GM13977 (cell line): ENCODE data around the gene CHI3L1.

Source experiments
- DNase-seq: peaks from one replicate; pipeline ENCODE4 v3.0.0; 2012; ENCODE audit warnings: low spot score
- in situ Hi-C: fragments of 300-500 bp; cut with MboI; formaldehyde crosslinking; loops from one replicate; pipeline ENCODE4 v1.12.0; 2022; ENCODE audit warnings: low sequenced_read_pairs, low pct_unique_long_range_greater_than_20kb, mixed read lengths, inconsistent platforms; ENCODE audit not compliant: unreplicated experiment
- TF ChIP-seq, protein P1 (sequence below): IDR thresholded peaks from 2 replicates; pipeline ENCODE4 v1.5.1; 2012; ENCODE audit warnings: mild to moderate bottlenecking, control low read depth; ENCODE audit not compliant: insufficient read depth; ENCODE audit errors: extremely low read depth, missing control alignments

CHI3L1 gene

DNA sequence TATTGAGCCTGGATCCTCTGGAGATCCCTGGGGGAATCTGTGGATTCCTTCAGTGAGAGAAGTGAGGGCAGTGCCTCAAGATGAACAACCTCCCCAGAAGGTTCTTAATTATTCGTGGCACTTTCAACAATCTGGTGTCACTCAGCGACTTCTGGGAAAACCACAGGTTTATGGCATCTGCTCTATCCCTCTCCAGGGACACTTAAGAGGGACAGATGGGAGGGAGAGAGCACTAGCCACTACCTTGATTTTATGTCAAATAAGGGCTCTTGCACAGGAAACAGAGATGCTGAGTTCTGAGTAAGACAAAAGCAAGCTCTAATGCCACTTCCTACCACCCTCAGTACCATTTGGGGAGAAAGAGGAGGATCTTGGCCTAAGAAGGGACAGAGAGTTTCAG, 21.2 kb upstream of the CHI3L1 start:
- in situ Hi-C loops = no loop called here
- no peak for DNase-seq
- TF ChIP-seq, protein P1, sequence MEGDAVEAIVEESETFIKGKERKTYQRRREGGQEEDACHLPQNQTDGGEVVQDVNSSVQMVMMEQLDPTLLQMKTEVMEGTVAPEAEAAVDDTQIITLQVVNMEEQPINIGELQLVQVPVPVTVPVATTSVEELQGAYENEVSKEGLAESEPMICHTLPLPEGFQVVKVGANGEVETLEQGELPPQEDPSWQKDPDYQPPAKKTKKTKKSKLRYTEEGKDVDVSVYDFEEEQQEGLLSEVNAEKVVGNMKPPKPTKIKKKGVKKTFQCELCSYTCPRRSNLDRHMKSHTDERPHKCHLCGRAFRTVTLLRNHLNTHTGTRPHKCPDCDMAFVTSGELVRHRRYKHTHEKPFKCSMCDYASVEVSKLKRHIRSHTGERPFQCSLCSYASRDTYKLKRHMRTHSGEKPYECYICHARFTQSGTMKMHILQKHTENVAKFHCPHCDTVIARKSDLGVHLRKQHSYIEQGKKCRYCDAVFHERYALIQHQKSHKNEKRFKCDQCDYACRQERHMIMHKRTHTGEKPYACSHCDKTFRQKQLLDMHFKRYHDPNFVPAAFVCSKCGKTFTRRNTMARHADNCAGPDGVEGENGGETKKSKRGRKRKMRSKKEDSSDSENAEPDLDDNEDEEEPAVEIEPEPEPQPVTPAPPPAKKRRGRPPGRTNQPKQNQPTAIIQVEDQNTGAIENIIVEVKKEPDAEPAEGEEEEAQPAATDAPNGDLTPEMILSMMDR = no peak

DNA sequence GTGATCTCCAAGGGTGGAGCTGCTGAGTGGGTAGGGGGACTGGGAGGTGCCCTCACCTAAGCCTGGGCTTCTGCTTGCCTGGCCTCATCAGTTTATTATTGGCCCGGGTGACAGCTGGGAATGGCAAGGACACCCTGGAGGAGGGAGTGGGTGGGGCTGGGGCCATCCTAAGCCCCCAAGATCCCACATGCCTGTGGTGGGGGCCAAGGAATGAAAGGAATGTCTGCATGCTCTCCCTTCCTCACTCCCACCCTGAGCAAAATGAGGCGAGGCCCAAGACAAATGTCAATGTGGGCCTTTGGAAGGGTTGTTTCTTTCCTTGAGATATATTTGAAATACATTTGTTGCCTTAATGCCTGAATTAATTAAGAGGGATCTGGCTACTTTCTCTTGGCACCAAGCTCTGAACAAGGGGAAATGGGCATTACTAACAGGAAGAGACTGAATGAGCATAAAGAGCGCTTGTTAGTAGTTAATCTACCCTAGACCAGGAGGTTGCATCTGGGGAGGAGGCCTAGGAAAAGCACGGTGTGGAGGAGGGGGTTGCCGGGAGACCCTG, 19.7 kb upstream of the CHI3L1 start:
- DNase-seq = no peak
- TF ChIP-seq, protein P1 = no peak
- in situ Hi-C loops = no loop called here

DNA sequence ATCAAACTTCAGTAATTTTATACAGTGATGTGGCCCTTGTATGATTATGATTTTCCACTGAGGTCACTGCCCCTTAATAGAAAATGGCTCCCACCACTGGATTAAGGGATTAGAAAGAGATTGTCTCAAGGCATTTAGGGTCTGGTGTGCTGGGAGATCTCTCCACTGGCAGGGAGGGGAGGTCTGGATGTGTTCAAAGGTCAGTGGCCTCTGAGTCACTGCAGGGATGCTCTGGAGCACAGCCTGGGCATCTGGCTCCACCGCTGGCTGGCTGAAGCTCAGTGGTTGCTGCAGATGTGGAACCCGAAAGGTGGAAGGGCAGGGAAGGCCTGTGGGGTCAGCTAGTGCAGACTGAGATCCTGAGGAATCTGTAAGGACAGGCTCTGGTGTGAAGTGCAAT, 18.3 kb upstream of the CHI3L1 start:
- DNase-seq = no peak
- TF ChIP-seq, protein P1 = no peak
- in situ Hi-C loops = no loop called here

DNA sequence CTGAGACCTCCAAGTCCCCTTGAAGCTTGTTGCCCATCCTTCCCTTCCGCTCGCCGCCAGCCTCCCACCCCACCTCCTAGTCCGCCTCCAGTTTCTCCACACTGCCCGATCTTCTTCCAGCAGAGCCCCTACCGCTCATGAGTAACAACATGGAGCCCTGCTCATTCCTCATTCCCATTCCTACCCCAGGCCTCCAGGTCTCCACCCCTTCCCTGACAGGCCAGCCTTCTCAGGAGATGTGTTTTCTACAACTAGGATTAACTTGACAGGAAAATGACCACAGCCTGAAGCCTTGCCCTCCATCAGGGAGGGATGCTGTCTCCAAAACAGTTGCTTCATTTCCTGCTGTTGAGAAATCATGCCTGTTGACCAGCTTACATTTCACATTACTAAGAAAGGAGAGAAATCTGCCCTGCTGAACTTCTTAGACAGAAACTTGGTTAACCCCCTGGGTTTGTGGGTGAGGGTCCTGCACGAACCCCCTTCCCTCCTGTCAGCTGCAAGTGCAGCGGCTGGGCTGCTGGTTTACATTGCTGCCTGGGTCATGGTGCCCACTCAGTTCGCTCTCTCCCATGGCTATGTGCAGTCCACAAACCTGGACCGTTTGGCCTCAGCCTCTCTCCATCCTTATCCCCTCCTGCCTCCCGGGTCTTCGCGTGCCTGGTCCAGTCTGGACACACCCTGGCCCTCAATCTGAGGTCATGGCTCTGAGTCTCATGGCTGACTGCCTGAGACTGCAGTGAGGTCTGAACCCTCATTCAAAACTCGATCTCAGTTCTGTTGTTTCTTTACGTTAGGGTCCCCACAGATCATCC, 16.1 kb upstream of the CHI3L1 start:
- DNase-seq = no peak
- in situ Hi-C loops = no loop called here
- TF ChIP-seq, protein P1 = no peak

DNA sequence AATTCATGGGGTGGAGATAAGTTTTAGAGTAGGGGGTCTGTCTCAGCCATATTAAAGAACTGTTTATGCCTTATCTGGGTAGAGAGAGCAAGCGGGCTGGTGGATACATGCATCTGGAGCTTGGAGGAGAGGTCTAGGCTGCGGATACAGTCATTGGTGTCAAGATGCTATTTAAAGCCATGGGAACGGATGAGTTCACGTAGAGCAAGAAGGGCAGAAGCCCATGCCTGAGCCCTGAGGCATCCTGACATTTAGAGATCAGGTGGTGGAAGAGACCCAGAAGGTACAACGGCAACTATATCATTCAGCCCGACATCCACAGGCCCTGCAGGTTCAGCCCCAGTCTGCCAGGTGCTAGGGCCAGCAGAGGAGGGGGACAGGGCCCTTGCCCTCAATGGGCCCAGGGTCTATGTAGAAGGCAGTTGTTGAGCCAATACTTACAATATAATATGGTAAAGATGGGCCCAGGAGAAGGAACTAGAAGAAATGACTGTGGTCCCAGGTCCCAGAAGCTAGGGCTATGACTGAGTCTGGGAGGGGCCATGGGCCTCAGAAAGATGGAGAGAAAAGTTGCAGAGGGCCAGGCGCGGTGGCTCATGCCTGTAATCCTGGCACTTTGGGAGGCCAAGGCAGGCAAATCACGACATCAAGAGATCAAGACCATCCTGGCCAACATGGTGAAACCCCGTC, 15.2 kb upstream of the CHI3L1 start:
- TF ChIP-seq, protein P1 = no peak
- DNase-seq = no peak
- in situ Hi-C loops = no loop called here

DNA sequence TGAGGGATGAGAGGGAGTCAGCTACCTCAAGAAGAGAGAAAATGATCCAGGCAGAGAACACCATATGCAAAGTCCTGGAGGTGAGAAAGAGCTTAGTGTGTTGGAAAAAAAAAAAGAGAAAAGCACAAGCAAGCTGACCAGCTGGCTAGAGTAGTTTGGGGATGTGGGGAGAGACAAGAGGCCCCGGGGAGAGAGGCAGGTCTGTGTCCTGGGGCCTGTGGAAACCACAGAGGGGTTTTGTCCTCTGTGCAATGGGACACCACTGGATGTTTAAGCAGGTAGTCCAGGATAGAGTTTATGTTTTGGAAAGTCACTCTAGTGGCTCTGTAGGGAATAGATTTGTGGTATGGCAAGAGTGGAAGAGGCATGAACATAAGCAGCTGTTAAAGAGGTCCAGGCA, 14.4 kb upstream of the CHI3L1 start:
- TF ChIP-seq, protein P1 = no peak
- no peak for DNase-seq
- in situ Hi-C loops = no loop called here
